DND-41 (cell line): ENCODE results near the gene KRTAP10-8.
"Not testable (repeated sequence)": the region's sequence is repeated elsewhere in the genome, so short reads cannot be mapped to it uniquely, and the experiment has no call there.

Source experiments
- ATAC-seq: fragments of 200-7000 bp; cut with Tn5 transposase; 3 replicates; pipeline ENCODE4 v1.9.1; 2021; ENCODE audit warnings: low read depth; ENCODE audit not compliant: insufficient read depth
- DNase-seq: peaks from one replicate; pipeline ENCODE4 v3.0.0-alpha.2; 2020
- H2AFZ ChIP-seq: 2 replicates; pipeline ENCODE4 v1.6.0; 2012; ENCODE audit warnings: low read depth, low read length
- H3K27ac ChIP-seq: 2 replicates; pipeline ENCODE4 v1.5.1; 2012; ENCODE audit warnings: low read length, inconsistent platforms
- H3K27me3 ChIP-seq: fragments of 200-600 bp; sonication (generic); 2 replicates; pipeline ENCODE4 v1.6.0; 2012; ENCODE audit warnings: low read length, mild to moderate bottlenecking, inconsistent platforms; ENCODE audit not compliant: insufficient read depth, poor library complexity
- H3K36me3 ChIP-seq: 2 replicates; pipeline ENCODE4 v1.5.1; 2012; ENCODE audit warnings: low read length, inconsistent platforms; ENCODE audit not compliant: insufficient read depth
- H3K4me1 ChIP-seq: 2 replicates; pipeline ENCODE4 v1.5.1; 2012; ENCODE audit warnings: mild to moderate bottlenecking, low read length; ENCODE audit not compliant: insufficient read depth
- H3K4me2 ChIP-seq: 2 replicates; pipeline ENCODE4 v1.6.0; 2012; ENCODE audit warnings: mild to moderate bottlenecking, moderate library complexity, low read length, inconsistent platforms; ENCODE audit not compliant: insufficient read depth
- H3K4me3 ChIP-seq, 2 experiments: fragments of 200-600 bp in 1 of 2; shearing (Covaris generic) in 1 of 2; 2 replicates each; pipeline ENCODE4 v1.5.1; 2012 to 2016; ENCODE audit warnings: inconsistent platforms in 2 of 2, low read length in 2 of 2, mild to moderate bottlenecking in 2 of 2, low read depth in 1 of 2, moderate library complexity in 1 of 2
- H3K79me2 ChIP-seq: 2 replicates; pipeline ENCODE4 v1.6.0; 2012; ENCODE audit warnings: low read length, inconsistent platforms; ENCODE audit not compliant: insufficient read depth
- H3K9ac ChIP-seq: 2 replicates; pipeline ENCODE4 v1.6.0; 2012; ENCODE audit warnings: low read depth, mild to moderate bottlenecking, inconsistent platforms, low read length, moderate library complexity
- H3K9me3 ChIP-seq: 2 replicates; pipeline ENCODE4 v1.5.1; 2012; ENCODE audit warnings: low read length, moderate library complexity, mild to moderate bottlenecking, inconsistent platforms; ENCODE audit not compliant: insufficient read depth, severe bottlenecking
- H4K20me1 ChIP-seq: 2 replicates; pipeline ENCODE4 v1.6.0; 2012; ENCODE audit warnings: low read length; ENCODE audit not compliant: insufficient read depth
- CTCF ChIP-seq: IDR thresholded peaks from 2 replicates; pipeline ENCODE4 v1.5.1; 2012; ENCODE audit warnings: borderline replicate concordance, low read length, moderate library complexity, mild to moderate bottlenecking; ENCODE audit not compliant: poor library complexity, severe bottlenecking; ENCODE audit errors: extremely low read depth
- EZH2 ChIP-seq: IDR thresholded peaks from 3 replicates; pipeline ENCODE4 v1.6.1; 2012; ENCODE audit warnings: borderline replicate concordance, low read depth, mild to moderate bottlenecking, moderate library complexity, low read length, inconsistent platforms; ENCODE audit not compliant: severe bottlenecking

The KRTAP10-8 gene

DNA sequence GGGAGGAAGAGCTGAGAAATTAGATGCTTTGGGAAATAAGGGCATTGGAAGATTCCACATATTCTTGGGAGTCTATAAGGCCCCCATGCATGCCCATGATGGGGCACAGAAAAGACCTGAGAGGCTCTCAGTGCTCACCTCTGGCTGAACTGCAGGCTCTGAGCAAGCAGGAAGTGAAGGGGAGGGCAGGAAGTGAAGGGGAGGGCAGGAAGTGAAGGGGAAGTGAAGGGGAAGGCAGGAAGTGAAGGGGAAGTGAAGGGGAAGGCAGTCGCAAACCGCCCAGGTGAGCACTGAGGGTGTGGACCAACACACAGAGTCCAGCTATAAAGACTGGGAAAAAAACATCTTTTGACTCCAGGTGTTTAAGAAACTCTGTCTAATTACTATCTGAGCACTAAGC lies 18.6 kb downstream of the KRTAP10-8 start:
- no peak overlapping the region for H3K4me2 ChIP-seq
- H3K9ac ChIP-seq: no peak overlapping the region
- H3K79me2 ChIP-seq: no peaks in the 10 kb centered on the region
- no peak for ATAC-seq
- no peak overlapping the region for H3K27ac ChIP-seq
- peaks cover 5% of the 10 kb centered on the region for H3K9me3 ChIP-seq
- no peak overlapping the region for H3K4me3 ChIP-seq
- H4K20me1 ChIP-seq: no peaks in the 10 kb centered on the region
- no peaks in the 10 kb centered on the region for H3K36me3 ChIP-seq
- no peaks in the 10 kb centered on the region for H3K4me1 ChIP-seq
- no peak overlapping the region for H2AFZ ChIP-seq
- H3K27me3 ChIP-seq: no peaks in the 10 kb centered on the region
- TF ChIP-seq CTCF: no peak
- TF ChIP-seq EZH2: no peak
- no peak for DNase-seq

DNA sequence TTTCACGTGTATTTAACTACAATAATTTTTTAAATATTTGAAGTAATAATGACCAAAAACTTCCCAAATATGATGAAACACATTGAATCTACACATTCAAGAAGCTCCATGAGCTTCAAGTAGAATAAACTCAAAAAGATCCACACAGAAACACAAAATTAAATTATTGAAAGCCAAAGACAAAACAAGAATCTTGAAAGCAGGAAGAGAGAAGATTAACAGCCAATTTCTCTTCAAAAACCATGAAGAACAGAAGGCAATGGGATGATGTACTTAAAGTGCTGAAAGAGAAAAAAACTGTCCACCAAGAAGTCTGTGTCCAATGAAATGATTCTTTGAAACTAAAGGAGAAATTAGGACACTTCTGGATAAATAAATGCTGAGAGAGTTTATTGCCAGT lies 20.2 kb downstream of the KRTAP10-8 start:
- Histone ChIP-seq H3K9me3 (peaks cover 5% of the 10 kb centered on the region), H3K4me3 (no peak overlapping the region), H3K27ac (no peak overlapping the region), H4K20me1 (no peaks in the 10 kb centered on the region), H2AFZ (no peak overlapping the region), H3K4me1 (no peaks in the 10 kb centered on the region), H3K36me3 (no peaks in the 10 kb centered on the region), H3K27me3 (no peaks in the 10 kb centered on the region), H3K4me2 (no peak overlapping the region), H3K9ac (no peak overlapping the region), H3K79me2 (no peaks in the 10 kb centered on the region)
- DNase-seq (no peak), ATAC-seq (no peak)
- TF ChIP-seq EZH2: no peak

GRCh38 chr21:44636209-44637017 lies 24.5 kb downstream of the KRTAP10-8 start:
- no peaks in the 10 kb centered on the region for H3K9me3 ChIP-seq
- H3K27me3 ChIP-seq: no peaks in the 10 kb centered on the region
- H3K4me1 ChIP-seq: no peaks in the 10 kb centered on the region
- no peaks in the 10 kb centered on the region for H3K36me3 ChIP-seq
- H3K4me3 ChIP-seq: no peak overlapping the region
- TF ChIP-seq CTCF: no peak
- TF ChIP-seq EZH2: no peak
- H2AFZ ChIP-seq: no peak overlapping the region
- no peak for ATAC-seq
- DNase-seq: no peak
- no peak overlapping the region for H3K27ac ChIP-seq
- no peak overlapping the region for H3K9ac ChIP-seq
- no peaks in the 10 kb centered on the region for H3K79me2 ChIP-seq
- no peaks in the 10 kb centered on the region for H4K20me1 ChIP-seq
- no peak overlapping the region for H3K4me2 ChIP-seq

DNA sequence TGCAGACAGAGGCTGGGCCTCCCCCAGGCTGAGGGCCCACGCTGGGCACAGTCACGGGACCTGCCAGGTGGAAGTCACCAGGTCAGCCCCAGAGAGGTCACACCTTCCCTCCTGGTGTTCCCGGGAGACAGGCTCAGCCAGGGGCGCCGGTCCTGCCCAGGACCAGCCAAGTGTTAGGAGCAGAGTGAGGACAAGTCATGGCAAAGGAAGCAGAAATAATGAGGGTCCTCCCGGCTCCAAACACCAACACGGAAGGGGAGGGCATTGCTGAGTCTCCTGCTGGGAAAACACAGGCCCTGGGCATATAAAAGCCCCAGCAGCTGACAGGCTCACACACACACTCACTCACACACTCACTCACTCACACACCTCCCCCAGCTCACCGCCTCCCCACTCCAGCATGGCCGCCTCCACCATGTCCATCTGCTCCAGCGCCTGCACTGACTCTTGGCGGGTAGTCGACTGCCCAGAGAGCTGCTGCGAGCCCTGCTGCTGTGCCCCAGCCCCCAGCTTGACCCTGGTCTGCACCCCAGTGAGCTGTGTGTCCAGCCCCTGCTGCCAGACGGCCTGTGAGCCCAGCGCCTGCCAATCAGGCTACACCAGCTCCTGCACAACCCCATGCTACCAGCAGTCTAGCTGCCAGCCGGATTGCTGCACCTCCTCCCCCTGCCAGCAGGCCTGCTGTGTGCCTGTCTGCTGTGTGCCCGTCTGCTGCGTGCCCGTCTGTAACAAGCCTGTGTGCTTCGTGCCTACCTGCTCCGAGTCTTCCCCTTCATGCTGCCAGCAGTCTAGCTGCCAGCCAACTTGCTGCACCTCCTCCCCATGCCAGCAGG lies 25.4 kb downstream of the KRTAP10-8 start, which contains the start of gene KRTAP10-10:
TSS of gene KRTAP10-10 (plus strand) at position 339 of the 833 bp plus-strand sequence. CDS start at position 401, 62 bp downstream.
- TF ChIP-seq EZH2 (no peak), CTCF (no peak)
- Histone ChIP-seq H3K4me1 (no peaks in the 10 kb centered on the region), H3K79me2 (no peaks in the 10 kb centered on the region), H2AFZ (no peak within 1 kb of the TSS), H3K4me2 (no peak within 1 kb of the TSS), H4K20me1 (no peaks in the 10 kb centered on the region), H3K27me3 (no peaks in the 10 kb centered on the region), H3K27ac (no peak within 1 kb of the TSS), H3K9ac (no peak within 1 kb of the TSS), H3K36me3 (no peaks in the 10 kb centered on the region), H3K9me3 (no peaks in the 10 kb centered on the region), H3K4me3 (no peak within 1 kb of the TSS)
- ATAC-seq (no peak), DNase-seq (no peak)

- ATAC-seq, H3K4me2 ChIP-seq, H3K9ac ChIP-seq, H3K79me2 ChIP-seq, H3K27ac ChIP-seq, H3K9me3 ChIP-seq, H3K4me1 ChIP-seq, H3K27me3 ChIP-seq, H3K36me3 ChIP-seq, H3K4me3 ChIP-seq, H2AFZ ChIP-seq, DNase-seq, H4K20me1 ChIP-seq: not testable (repeated sequence)
These were observed 26.0 kb downstream of the KRTAP10-8 start for GRCh38 chr21:44637851-44638348.
